ENCODE data around the gene SLC38A4.

GRCh38 chr12:46811185-46811584 lies 14.6 kb downstream of the SLC38A4 start:
- TF ChIP-seq CTCF (conservative IDR thresholded peaks at IDR 0.05; ENCODE audit: low read length) (no peak), EZH2phosphoT487 (IDR thresholded peaks at IDR 0.05; ENCODE audit: borderline replicate concordance) (no peak)
